H1 (cell line): ENCODE measurements around the gene CIB4. TPM values are rescaled to one million over a fixed set of nuclear protein-coding genes. Genes with fewer than 3 reads are reported as not detected.

ENCODE experiments used
- CTCF ChIA-PET: fragments of 300-600 bp; sonication (Branson Sonifier 250); formaldehyde crosslinking; loops from one replicate; lab custom pipeline; 2021; ENCODE audit not compliant: partially characterized antibody; lab: Charles Lee
- POLR2A ChIA-PET: fragments of 300-600 bp; sonication (Branson Sonifier 250); formaldehyde crosslinking; loops from one replicate; lab custom pipeline; 2021; ENCODE audit warnings: inconsistent platforms; ENCODE audit not compliant: partially characterized antibody; lab: Charles Lee
- DNase-seq, 2 experiments: peaks; one replicate each; pipeline versions ENCODE4 v3.0.0 to v3.0.0-alpha.2; 2010 to 2022; ENCODE audit warnings: low spot score in 2 of 2, low read depth in 1 of 2, mixed read lengths in 1 of 2
- FAIRE-seq: peaks from 2 replicates; lab custom pipeline; 2011; peaks lifted over from hg19 to GRCh38; lab: Jason Lieb, UNC
- H2AFZ ChIP-seq: 2 replicates; pipeline ENCODE4 v1.8.1; 2012; ENCODE audit warnings: low read length, inconsistent platforms
- H2AK5ac ChIP-seq: 2 replicates; pipeline ENCODE4 v1.6.1; 2013; ENCODE audit warnings: low read depth, low read length
- H2BK120ac ChIP-seq: replicated peaks from 2 replicates; pipeline ENCODE3; 2013; ENCODE audit warnings: low read depth, low read length, inconsistent platforms
- H2BK12ac ChIP-seq: 2 replicates; pipeline ENCODE4 v1.6.1; 2013; ENCODE audit warnings: low read depth, low read length
- H2BK15ac ChIP-seq: 2 replicates; pipeline ENCODE4 v1.6.1; 2013; ENCODE audit warnings: low read length
- H2BK20ac ChIP-seq: 2 replicates; pipeline ENCODE4 v1.6.1; 2013; ENCODE audit warnings: low read length
- H2BK5ac ChIP-seq: 2 replicates; pipeline ENCODE4 v1.6.1; 2013; ENCODE audit warnings: low read depth, low read length
- H3K14ac ChIP-seq: 2 replicates; pipeline ENCODE4 v1.6.1; 2013; ENCODE audit warnings: inconsistent platforms; ENCODE audit not compliant: insufficient read length
- H3K18ac ChIP-seq: 2 replicates; pipeline ENCODE4 v1.6.1; 2013; ENCODE audit warnings: low read length; ENCODE audit errors: extremely low read depth
- H3K23ac ChIP-seq: 2 replicates; pipeline ENCODE4 v1.6.1; 2013; ENCODE audit warnings: inconsistent platforms; ENCODE audit not compliant: insufficient read length
- H3K23me2 ChIP-seq: 2 replicates; pipeline ENCODE4 v1.6.1; 2013; ENCODE audit warnings: low read depth, low read length
- H3K27ac ChIP-seq: 2 replicates; pipeline ENCODE4 v1.6.1; 2011; ENCODE audit warnings: low read depth, low read length, inconsistent platforms
- H3K27me3 ChIP-seq, 4 experiments: replicated peaks in 1 of 4; 1 replicate in 1 of 4; 2 replicates in 3 of 4; pipeline versions ENCODE4 v1.6.1 to v1.8.1; 2011 to 2013; ENCODE audit warnings: low read length in 3 of 4, mild to moderate bottlenecking in 3 of 4, inconsistent platforms in 2 of 4, mixed read lengths in 2 of 4, moderate library complexity in 1 of 4; ENCODE audit not compliant: control insufficient read depth in 3 of 4, insufficient read depth in 3 of 4; ENCODE audit errors: extremely low read depth in 1 of 4
- H3K36me3 ChIP-seq, 4 experiments: 2 replicates each; pipeline versions ENCODE4 v1.6.1 to v1.8.1; 2011 to 2013; ENCODE audit warnings: mild to moderate bottlenecking in 4 of 4, low read length in 3 of 4, moderate library complexity in 2 of 4, control low read depth in 1 of 4, inconsistent platforms in 1 of 4; ENCODE audit not compliant: insufficient read depth in 4 of 4, control insufficient read depth in 2 of 4
- H3K4ac ChIP-seq: replicated peaks from 2 replicates; pipeline ENCODE3; 2013; ENCODE audit warnings: low read length, low read depth, mixed read lengths, inconsistent platforms; ENCODE audit not compliant: insufficient read length
- H3K4me1 ChIP-seq, 4 experiments: replicated peaks in 1 of 4; 1 replicate in 1 of 4; 2 replicates in 3 of 4; pipeline versions ENCODE4 v1.6.1 to v1.8.1; 2011 to 2013; ENCODE audit warnings: low read length in 3 of 4, inconsistent platforms in 2 of 4, mixed read lengths in 1 of 4; ENCODE audit not compliant: insufficient read depth in 4 of 4, control insufficient read depth in 3 of 4
- H3K4me2 ChIP-seq, 2 experiments: 2 replicates each; pipeline versions ENCODE4 v1.6.1 to v1.8.1; 2011 to 2013; ENCODE audit warnings: low read depth in 2 of 2, low read length in 2 of 2, control low read depth in 1 of 2, inconsistent platforms in 1 of 2, mild to moderate bottlenecking in 1 of 2; ENCODE audit not compliant: insufficient read depth in 1 of 2
- H3K4me3 ChIP-seq, 4 experiments: fragments of 200-600, 300-600 bp in 1 of 4; sonication (generic), shearing (Covaris generic), sonication (Bioruptor Twin) in 1 of 4; 2 replicates each; pipeline versions ENCODE4 v1.5.1 to v1.8.1; 2011 to 2016; ENCODE audit warnings: low read length in 4 of 4, low read depth in 3 of 4, control low read depth in 2 of 4, inconsistent platforms in 2 of 4, mild to moderate bottlenecking in 2 of 4, mixed read lengths in 1 of 4, moderate library complexity in 1 of 4; ENCODE audit not compliant: insufficient read depth in 2 of 4; ENCODE audit errors: extremely low read depth in 1 of 4
- H3K56ac ChIP-seq: replicated peaks from 2 replicates; pipeline ENCODE3; 2013; ENCODE audit warnings: low read depth, mild to moderate bottlenecking, mixed read lengths, low read length, inconsistent platforms; ENCODE audit not compliant: insufficient read length
- H3K79me1 ChIP-seq: 2 replicates; pipeline ENCODE4 v1.6.1; 2013; ENCODE audit warnings: low read depth, low read length, control low read depth
- H3K79me2 ChIP-seq, 2 experiments: 2 replicates each; pipeline versions ENCODE4 v1.6.1 to v1.8.1; 2012 to 2013; ENCODE audit warnings: low read length in 2 of 2, mild to moderate bottlenecking in 2 of 2, inconsistent platforms in 1 of 2; ENCODE audit not compliant: insufficient read depth in 2 of 2, control insufficient read depth in 1 of 2
- H3K9ac ChIP-seq, 4 experiments: replicated peaks in 1 of 4; 1 replicate in 1 of 4; 2 replicates in 3 of 4; pipeline versions ENCODE4 v1.6.1 to v1.8.1; 2011 to 2013; ENCODE audit warnings: low read depth in 3 of 4, low read length in 3 of 4, control low read depth in 2 of 4, mild to moderate bottlenecking in 2 of 4, moderate library complexity in 2 of 4, inconsistent platforms in 1 of 4; ENCODE audit errors: extremely low read depth in 1 of 4
- H3K9me3 ChIP-seq, 2 experiments: 2 replicates each; pipeline versions ENCODE4 v1.6.1 to v1.8.1; 2012 to 2013; ENCODE audit warnings: mild to moderate bottlenecking in 2 of 2, moderate library complexity in 2 of 2, control low read depth in 1 of 2, inconsistent platforms in 1 of 2, low read depth in 1 of 2, low read length in 1 of 2, mixed read lengths in 1 of 2; ENCODE audit not compliant: insufficient read depth in 2 of 2
- H4K20me1 ChIP-seq, 2 experiments: replicated peaks in 1 of 2; 2 replicates each; pipeline versions ENCODE3 to v1.8.1; 2011 to 2013; ENCODE audit warnings: inconsistent platforms in 2 of 2, low read length in 2 of 2, mild to moderate bottlenecking in 1 of 2; ENCODE audit not compliant: insufficient read depth in 2 of 2, control insufficient read depth in 1 of 2
- H4K5ac ChIP-seq: 2 replicates; pipeline ENCODE4 v1.6.1; 2013; ENCODE audit warnings: low read length, low read depth, mixed read lengths, inconsistent platforms; ENCODE audit not compliant: insufficient read length
- H4K8ac ChIP-seq: 2 replicates; pipeline ENCODE4 v1.8.0; 2013; ENCODE audit warnings: mild to moderate bottlenecking, moderate library complexity, low read length, inconsistent platforms; ENCODE audit not compliant: insufficient read depth; ENCODE audit errors: extremely low read depth
- H4K91ac ChIP-seq: replicated peaks from 2 replicates; pipeline ENCODE3; 2013; ENCODE audit warnings: low read length, mixed read lengths, inconsistent platforms; ENCODE audit not compliant: insufficient read length
- HDAC2 ChIP-seq, 2 experiments: fragments of 300-600 bp in 1 of 2; sonication (generic) in 1 of 2; IDR thresholded peaks; 2 replicates each; pipeline ENCODE4 v1.6.1; 2011 to 2012; ENCODE audit warnings: low read depth in 2 of 2, low read length in 2 of 2, mild to moderate bottlenecking in 2 of 2, moderate library complexity in 2 of 2, borderline replicate concordance in 1 of 2, inconsistent platforms in 1 of 2
- KDM4A ChIP-seq: IDR thresholded peaks from one replicate; pipeline ENCODE4 v1.7.1; 2012; ENCODE audit warnings: low read depth, mild to moderate bottlenecking, moderate library complexity, low read length, inconsistent platforms; ENCODE audit not compliant: severe bottlenecking
- RAD21 ChIP-seq, 2 experiments: IDR thresholded peaks in 1 of 2; conservative IDR thresholded peaks in 1 of 2; 2 replicates each; pipeline ENCODE4 v1.6.1; 2011; ENCODE audit warnings: low read depth in 2 of 2, low read length in 2 of 2, improper control_type of control experiment in 1 of 2, inconsistent platforms in 1 of 2, mild to moderate bottlenecking in 1 of 2, moderate library complexity in 1 of 2
- RXRA ChIP-seq: IDR thresholded peaks from 2 replicates; pipeline ENCODE4 v1.6.1; 2011; ENCODE audit warnings: low read depth, mild to moderate bottlenecking, low read length, moderate library complexity; ENCODE audit not compliant: insufficient read depth
- SIN3A ChIP-seq, 2 experiments: IDR thresholded peaks in 1 of 2; conservative IDR thresholded peaks in 1 of 2; 2 replicates each; pipeline ENCODE4 v1.6.1; 2011 to 2012; ENCODE audit warnings: low read length in 2 of 2, improper control_type of control experiment in 1 of 2, low read depth in 1 of 2, mild to moderate bottlenecking in 1 of 2
- TEAD4 ChIP-seq: IDR thresholded peaks from 2 replicates; pipeline ENCODE4 v1.6.1; 2012; ENCODE audit warnings: low read depth, low read length, inconsistent platforms, mixed read lengths
- WGBS, 2 experiments: shearing (Covaris generic) in 1 of 2; methylation state at CpG; one replicate each; pipeline versions ENCODE4 v1.1.6 to v1.1.7; 2013 to 2015; ENCODE audit warnings: low lambda C conversion rate in 2 of 2, mixed read lengths in 2 of 2, inconsistent platforms in 1 of 2, low coverage in 1 of 2, missing lambda C conversion rate in 1 of 2; ENCODE audit not compliant: insufficient replicate concordance in 2 of 2, insufficient coverage in 1 of 2, insufficient read length in 1 of 2; ENCODE audit errors: extremely low coverage in 1 of 2, missing lambda C conversion rate in 1 of 2; 5-methylcytosine and 5-hydroxymethylcytosine counted together
- polyA plus RNA-seq, 7 experiments: library from polyadenylated mRNA; depleted of rRNA in 3 of 7; stranded (reverse) in 5 of 7; unstranded in 2 of 7; fragments of >200 nt in 5 of 7; fragments of 200-250 nt in 2 of 7; gene quantifications; 1 replicate in 5 of 7; 2 replicates in 1 of 7; 4 replicates in 1 of 7; pipeline versions ENCODE4 v1.2.1 to v1.2.3, GENCODE V29; 2011 to 2013; ENCODE audit warnings: missing spikeins in 2 of 7, mixed read lengths in 2 of 7
- total RNA-seq: library from RNA; stranded (reverse); fragmentation: NEBNext Ultra II Directional; extraction: Animal tissue kit (Norgen Biotek cat#: 25700); gene quantifications from 2 replicates; pipeline ENCODE4 v1.2.1, GENCODE V29; 2021

The CIB4 gene
- total and polyA plus RNA-seq, 2 of the 8 experiments (the other 6 are each of a cell fraction or from before 2014, with no cell fraction given) = not detected

DNA sequence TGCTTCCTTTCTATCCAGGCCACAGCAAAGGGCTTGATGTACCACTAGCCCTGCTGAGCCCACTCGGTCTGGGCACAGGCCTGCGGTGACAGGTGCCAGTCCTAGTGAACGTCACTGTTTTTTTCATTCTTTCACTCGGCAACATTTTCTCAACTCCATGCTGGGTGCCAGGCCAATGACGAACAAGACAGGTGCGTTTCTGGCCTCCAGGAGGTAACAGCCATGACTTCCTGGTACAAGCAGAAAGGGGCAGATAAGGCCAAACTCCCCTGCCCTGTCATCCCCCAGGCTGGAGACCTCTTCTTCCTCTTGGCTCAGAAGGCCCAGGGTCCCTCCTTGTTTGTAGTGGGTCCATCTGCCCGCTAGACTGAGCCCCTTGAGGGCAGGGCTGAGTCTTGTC, 107.5 kb downstream of the CIB4 start:
- no peaks in the 10 kb centered on the region for H4K20me1 ChIP-seq
- no peaks in the 10 kb centered on the region for H3K79me1 ChIP-seq
- no peak overlapping the region for H3K4me3 ChIP-seq
- no peak overlapping the region for H4K8ac ChIP-seq
- TF ChIP-seq TEAD4 (no peak), RAD21 (IDR thresholded peaks at IDR 0.05 in 1 of 2, conservative IDR thresholded peaks at IDR 0.05 in 1 of 2; ENCODE audit: low read depth in 2 of 2, low read length in 2 of 2) (no peak), SIN3A (conservative IDR thresholded peaks at IDR 0.05 in 1 of 2, IDR thresholded peaks at IDR 0.05 in 1 of 2; ENCODE audit: low read depth in 1 of 2, low read length in 2 of 2) (no peak), HDAC2 (IDR thresholded peaks at IDR 0.05; ENCODE audit: borderline replicate concordance in 1 of 2, low read depth in 2 of 2, low read length in 2 of 2) (no peak), RXRA (no peak), KDM4A (no peak)
- TF ChIP-seq, all 59 proteins: peak for 0
- Histone ChIP-seq H4K91ac (no peak overlapping the region), H3K36me3 (no peaks in the 10 kb centered on the region), H2BK5ac (no peak overlapping the region), H3K4ac (no peak overlapping the region), H3K4me2 (no peak overlapping the region), H2AK5ac (no peak overlapping the region), H4K5ac (no peak overlapping the region), H3K23me2 (no peaks in the 10 kb centered on the region), H3K27me3 (no peaks in the 10 kb centered on the region), H2AFZ (no peak overlapping the region), H2BK20ac (no peak overlapping the region), H3K56ac (no peak overlapping the region), H3K9me3 (no peaks in the 10 kb centered on the region), H3K27ac (no peak overlapping the region), H2BK120ac (no peak overlapping the region), H3K14ac (no peak overlapping the region), H3K23ac (no peak overlapping the region), H3K4me1 (peaks cover 0 to 5% (median 2%) of the 10 kb centered on the region in 4 experiments; a peak in 2 of 7 replicates), H2BK15ac (no peak overlapping the region), H2BK12ac (no peak overlapping the region), H3K9ac (no peak overlapping the region), H3K18ac (no peak overlapping the region), H3K79me2 (no peaks in the 10 kb centered on the region)
- DNase-seq = no peak
- ChIA-PET CTCF (interaction anchor here (1.2 to 3.4 kb wide), 7 partner anchors 11 to 64 kb away, joined by 3 to 20 read pairs (median 4); partner anchors contain the start of gene OTOF), POLR2A (no interaction called here)
- 75% methylated on average over 7 of the region's 7 CpGs; no CpG with 5 or more reads in 1 of the 2 experiments for WGBS, 2 experiments
- no peak for FAIRE-seq
